NCI-H345 treated with DMSO at 0.1 percent for 48 hours (cell line): Measurements from ENCODE around the gene NKPD1.
A peak's percentile ranks its signal among the peaks of the same experiment; 100 is the strongest.

ENCODE experiments used
- DNase-seq: peaks from one replicate; lab custom pipeline; 2025; ENCODE audit not compliant: unreplicated experiment; lab: John Stamatoyannopoulos, UW

Gene NKPD1

DNA sequence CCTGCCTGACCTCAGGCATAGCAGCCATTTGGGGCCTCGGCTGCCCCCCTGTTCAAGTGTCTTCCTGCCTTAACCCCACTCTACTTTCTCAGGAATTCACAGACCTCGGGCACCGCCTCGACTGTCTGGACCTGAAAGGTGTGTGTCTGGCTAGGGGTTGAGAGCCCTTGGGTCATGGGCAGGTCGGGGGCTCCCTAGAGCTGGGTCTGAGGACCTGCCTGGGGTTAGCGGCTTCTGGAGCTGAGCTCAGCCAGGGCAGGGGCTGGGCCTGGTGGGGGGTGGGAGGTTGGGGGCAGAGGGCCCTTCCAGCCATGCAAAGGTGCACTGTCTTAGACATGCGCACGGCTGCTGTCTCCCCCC lies 20.7 kb downstream of the NKPD1 start:
- no peak for DNase-seq

DNA sequence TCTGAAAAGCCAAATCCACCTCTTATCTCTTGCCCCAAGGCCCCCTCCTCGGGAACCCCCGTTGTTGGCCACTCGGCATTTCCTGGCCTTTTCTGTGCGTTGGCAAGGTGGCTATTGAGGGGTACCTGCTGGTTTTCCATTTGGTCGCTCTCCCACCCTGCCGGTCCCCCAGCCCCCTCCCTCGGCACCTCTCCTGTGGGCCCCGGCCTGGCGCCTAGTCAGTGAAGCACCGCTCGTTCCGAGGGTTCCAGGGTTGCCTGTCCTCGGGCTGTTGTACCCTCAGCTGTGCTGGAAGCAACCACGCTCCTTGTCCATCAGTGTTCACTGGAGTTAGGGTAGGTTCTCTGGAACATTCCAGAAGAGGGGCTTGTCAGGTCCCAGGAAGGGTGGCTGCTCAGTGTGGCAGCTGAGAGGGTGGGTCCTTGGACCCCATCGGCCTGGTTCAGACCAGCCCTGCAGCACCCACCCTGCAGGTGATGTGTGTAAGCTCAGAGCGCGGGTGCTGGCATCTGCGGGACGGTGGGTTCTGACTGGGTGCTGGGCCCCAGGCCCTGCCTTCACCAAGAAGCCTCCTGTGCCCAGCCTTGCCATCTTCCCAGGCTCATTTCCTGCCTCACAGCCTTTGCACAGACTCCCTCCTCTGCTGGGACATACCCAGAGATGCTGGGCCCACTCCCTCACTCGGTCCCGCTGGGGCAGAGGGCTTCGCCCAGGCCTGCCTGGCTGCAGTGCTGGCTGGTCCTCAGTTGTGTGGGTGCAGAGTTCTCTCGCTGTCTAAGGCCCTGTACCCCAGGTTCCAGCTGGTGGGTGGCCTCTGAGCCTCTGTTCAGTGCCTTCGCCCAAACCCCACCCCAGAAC lies 21.3 kb downstream of the NKPD1 start:
- no peak for DNase-seq

DNA sequence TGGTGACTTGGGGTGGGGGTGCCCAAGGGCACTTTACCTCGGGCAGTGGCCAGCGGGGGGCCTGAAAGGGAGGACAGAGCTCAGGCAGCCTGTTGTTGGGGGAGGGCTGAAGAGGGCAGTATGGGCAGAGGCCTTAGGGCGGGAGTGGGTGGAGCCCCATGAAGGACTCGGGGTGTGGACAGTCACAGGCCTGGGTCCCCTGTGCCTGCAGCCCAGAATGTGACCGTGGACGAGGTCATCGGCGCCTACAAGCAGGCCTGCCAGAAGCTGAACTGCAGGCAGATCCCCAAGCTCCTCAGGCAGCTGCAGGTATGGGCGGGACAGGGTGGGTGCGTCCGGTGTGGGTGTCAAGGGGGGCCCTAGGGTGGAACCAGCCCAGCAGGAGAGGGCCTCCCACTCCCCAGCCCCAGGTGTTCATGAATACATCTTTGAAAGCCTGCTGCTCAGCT lies 22.5 kb downstream of the NKPD1 start:
- DNase-seq: no peak

DNA sequence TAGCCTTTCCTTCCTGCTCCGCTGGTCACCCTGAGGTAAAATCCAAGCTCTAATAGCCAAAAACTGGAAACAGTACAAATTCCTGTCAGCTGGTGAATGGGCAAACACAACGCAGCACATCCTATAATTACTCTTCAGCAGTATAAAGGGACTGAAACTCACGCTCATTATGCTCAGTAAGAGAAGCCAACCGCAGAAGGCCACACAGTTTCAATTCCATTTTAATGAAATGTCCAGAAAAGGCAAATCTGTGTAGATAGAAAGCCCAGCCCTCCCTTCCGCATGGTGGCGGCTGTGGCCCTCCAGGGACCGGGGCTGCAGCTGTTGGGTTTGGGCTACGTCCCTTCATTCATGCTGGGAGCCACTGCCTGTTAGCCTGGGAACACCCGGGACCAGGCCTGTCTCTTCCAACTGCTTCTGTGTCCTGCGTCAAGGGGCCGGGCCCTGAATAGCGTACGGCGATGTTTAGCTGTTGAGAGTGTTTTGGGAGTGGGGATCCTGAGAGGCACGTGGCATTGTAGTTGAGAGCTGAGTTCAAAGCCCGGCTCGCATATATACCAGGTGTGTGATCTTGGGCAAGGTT lies 23.5 kb downstream of the NKPD1 start:
- no peak for DNase-seq

DNA sequence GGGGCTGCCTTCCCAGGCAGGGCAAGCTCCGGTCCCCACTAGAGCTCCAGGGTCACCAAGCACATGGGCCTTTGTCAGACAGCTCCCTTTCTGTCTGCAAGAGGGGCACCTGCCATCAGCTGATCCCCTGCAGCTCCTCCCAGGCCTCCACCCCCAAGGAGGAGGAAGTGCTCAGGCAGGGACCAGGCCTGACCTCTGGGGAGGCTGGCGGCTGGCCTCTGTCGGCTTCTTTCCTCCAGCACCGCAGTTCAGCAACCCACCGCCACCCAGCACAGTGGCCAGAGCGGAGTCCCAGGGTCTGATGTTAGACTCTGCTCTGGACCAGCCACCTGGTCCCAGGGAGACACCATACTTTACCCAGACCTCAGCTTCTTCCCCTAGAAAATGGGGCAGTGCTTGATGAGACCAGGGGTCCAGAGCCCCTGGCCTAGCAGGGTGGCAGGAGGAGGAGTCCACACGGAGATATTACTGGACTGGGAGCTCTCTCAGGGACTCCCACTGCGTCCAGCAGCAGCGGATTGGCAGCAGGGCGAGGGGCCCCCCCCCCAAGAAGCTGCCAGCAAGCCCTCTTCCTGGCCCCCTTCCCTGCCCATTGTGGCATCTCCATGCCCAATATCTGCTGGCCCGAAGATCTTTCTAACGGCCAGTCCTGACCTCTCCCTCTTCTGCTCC lies 24.1 kb downstream of the NKPD1 start:
- DNase-seq: no peak

DNA sequence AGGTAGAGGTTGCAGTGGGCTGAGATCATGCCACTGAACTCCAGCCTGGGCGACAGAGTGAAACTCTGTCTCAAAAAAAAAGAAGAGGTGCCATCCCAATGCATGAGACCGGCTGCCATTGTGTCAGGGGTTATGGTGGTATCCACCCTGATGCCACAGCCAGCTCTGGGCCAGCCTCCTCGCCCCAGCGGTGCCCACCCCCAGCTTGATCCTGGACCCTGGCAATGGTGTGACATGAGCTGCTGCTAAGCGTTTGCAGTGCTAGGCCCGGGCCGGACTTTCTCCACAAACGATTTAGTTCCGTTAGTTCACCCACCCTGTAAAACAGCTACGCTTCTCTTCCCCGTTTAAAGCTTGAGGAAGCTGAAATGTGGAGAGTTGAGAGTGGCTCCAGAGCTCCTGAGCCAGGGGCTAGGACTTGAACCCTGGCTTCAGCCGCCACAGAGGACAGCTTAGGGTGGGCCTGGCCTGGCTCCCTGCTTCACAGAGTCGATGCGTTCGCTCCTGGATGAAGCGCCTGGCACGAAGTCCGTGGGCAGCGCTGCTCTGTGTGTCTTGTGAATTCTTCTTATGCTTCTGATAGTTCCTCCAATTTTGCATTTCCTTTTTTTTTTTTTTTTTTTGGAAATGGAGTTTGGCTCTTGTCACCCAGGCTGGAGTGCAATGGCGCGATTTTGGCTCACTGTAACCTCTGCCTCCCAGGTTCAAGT lies 25.5 kb downstream of the NKPD1 start:
- DNase-seq: no peak

DNA sequence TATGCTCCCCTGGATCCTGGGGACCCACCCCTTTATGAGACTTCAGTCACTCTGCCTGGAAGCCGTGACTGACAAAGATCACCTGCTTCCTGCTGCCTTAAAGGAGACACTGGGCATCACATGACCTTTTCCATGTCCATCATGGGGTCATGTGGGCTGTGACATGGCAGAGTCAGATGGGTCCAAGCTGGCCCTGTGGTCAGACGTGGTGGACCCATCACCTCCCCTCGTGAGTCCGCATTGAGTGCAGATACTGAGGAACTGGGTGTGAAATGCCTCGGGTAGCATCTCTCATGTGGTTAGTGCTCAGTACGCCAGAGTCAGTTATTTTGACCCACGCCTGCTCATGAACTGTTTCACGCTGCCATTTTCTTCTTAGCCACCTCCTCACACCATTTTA lies 27.1 kb downstream of the NKPD1 start:
- DNase-seq: no peak

DNA sequence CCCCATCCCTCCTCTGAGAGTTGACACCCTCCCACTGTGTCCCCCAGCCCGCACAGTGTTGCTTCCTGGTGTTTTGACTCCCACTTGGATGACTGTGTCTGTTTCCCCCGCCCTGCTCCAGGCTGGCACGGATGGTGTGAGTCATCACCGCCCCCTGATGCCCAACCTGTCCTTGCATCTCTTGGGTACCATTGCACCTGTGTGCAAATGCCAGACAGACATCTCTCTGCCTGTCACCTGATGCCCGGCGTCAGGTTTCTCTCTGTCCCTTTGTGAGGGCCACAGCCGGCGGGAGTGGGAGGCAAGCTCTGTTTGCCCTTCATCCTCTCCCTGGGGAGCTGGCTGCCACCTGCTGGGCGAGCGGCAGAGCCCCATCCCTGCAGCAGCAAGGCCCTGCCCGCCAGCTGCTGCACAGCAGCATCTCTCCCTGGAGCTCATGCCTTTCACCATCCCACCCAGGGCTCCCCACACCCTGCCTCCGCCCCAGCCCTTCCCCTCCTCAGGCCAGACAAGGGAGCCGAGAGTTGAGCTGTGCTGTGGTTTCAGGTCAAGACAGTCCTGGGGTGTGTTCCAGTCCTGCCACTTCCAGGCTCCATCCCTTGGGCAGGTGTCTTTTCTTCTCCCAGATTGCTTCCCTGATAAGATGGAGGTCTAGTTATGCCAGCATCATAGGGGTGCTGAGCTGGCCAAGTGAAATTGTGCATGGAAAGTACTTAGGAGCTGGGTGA lies 29.7 kb downstream of the NKPD1 start:
- peak; percentile 92 for DNase-seq

DNA sequence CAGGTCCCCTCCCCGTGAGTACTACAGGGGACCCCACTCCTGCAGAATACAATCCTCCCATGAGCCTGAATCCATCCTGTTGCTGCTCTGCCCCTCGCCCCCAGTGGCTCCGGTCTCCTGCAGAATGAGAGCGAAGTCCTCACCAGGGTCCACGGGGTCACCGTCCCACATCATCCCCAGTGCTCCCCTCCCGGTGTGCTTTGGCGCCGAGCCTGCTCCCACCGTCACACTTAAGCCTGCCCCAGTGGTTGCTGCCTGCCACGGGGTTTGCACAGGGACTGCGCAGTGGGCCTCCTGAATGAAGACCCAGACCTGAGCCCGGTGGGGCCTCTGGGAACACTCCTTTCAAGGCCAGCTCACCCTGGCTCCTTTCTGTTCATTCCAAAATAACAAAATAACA lies 30.5 kb downstream of the NKPD1 start:
- no peak for DNase-seq

DNA sequence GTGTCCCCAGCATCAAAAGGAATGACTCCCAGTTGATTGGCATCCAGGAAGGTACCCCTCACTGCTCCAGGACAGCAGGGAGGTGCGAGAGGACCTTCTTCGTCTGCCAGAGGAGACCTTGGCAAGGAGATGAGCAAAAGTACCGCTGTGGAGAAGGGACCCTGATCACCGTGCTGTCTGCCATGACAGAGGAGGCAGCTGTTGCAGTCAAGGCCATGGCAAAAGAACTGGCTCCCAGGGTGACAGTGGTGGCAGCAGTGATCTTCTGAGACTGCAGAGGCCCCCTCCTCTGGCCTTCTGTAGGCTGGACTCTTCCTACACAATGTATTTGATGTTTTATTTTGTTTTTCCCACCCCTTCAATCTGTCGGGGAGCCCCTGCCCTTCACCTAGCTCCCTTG lies 32.0 kb downstream of the NKPD1 start:
- DNase-seq: no peak

DNA sequence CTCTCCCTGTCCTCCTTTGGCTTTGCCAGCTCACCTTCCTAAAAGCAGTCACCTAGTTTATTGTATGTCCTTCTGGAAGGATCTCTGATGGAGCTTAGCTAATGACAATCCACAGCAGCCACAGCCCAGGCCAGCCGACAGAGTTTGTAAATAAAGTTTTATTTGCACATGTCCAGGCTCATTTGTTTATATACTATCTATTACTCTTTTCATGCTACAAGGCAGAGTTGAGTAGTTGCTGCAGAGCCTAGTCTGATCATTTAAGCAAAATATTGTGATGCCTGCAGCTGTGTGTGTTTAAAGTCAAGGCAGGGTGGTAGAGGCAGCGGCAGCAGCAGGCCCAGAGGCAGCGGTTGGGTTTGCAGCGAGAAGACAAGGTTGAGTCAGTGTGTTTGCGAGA lies 32.6 kb downstream of the NKPD1 start:
- no peak for DNase-seq

DNA sequence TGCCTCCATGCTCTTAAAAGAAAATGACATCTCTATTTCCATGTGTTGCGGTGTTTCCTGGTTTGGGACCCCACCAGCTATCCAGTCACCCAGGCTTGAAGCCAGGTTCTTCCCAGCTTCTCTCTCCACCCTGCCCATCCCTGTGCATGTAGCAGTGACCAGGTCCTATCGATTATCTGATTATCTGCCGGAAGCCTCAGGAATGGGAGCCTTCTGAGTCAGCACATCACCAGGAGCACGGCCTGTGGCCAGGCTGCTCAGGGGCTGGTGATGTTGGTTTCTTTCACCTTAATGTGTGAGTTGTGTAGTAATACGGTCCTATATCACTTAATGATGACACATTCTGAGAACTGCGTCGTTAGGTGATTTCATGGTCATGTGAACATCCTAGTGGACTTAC lies 34.1 kb downstream of the NKPD1 start:
- no peak for DNase-seq

DNA sequence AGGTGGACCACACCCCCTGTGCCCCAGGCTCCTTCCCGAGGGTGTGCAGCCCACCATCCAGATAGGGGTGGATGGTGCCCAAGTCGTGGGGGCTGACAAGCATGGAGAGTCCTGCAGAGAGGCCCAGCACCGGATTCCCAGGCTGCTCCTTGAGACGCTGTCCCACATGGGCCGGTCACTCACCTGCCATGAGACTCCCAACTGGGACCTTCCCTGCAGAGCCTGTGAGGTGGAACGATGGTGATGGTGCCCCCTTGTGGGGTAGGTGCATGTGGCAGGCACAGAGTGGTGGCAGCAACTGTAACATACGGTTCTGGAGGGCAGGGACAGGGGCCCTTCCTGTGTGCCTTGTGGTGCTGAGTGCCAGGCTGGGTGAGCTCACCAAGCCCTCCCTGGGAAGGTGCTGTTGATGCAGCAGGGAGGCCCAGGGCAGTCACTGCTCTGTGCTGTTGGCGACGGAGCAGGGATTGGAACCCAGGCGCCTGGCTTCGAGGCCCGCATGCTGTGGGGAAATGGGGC lies 34.7 kb downstream of the NKPD1 start:
- DNase-seq: no peak

DNA sequence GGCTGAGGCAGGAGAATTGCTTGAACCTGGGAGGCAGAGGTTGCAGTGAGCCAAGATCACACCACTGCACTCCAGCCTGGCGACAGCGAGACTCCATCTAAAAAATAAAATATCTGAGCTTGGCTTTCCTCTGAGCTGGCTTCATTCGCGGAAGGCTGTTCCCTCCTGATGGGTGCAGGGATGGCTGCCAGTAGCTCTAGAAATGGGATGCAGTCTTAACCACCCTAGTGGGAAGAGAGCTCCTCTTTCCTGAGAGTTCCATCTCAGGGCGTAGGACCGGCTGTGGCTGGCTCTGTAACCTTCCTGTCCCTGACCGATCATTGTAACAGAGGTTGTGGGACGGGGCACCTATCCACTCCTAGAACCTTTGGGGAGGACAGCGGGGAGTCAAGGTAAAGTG lies 35.4 kb downstream of the NKPD1 start:
- DNase-seq: no peak

DNA sequence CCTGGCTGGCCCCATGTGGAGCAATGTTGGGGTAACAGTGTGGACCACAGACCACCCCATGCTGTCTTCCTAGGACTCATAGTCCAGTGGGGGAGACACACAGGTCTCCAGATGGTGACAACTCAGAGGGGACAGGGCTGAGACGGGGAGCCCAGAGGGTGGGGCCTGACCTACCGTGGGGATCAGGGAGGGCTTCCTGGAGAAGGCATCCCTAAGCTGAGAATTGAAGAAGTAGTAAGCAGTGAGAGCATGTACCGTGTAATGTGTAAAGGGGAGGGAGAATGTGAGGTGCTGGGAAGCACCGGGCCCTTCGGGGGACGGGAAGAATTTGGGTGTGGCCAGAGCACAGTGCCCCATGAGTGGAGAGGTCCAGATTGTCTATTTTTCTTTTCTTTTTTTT lies 36.8 kb downstream of the NKPD1 start:
- DNase-seq: no peak

DNA sequence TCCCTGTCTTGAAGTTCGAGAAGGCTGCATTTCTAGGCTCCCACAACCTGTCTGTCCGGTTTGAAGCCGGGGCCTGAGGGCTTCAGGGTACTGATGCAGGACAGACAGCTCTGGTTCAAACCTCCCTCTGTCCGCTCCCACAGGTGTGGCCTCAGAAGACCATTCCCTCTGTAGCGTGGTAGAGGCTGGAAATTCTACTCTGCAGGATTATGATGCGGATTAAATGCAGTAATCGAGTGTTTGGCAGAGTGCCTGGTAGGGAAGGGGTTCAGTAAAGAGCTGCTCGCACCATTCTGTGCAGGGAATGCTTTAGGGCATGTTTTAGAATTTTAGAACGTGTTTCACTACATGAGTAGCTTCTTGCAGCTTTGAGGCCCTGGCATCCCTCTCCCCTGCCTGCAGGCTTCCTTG lies 37.3 kb downstream of the NKPD1 start:
- no peak for DNase-seq

DNA sequence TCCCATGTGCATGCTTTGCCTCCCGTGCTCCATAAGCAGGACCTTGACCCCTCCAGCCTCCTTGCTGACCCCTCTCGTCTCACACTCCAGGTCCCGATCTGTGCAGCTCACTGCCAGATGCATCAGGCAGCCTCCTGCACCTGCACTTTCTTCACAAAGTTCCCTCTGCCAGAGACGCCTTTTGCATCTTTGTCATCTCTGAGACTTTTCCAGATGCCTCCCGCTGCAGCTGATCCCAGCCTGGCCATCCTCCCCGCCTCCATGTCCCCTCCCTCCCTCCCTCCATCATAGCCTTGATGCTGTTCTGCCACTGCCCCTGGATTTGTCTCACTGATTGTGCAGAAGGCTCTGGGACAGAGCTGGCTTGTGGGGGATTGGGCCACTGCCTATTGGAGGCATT lies 38.0 kb downstream of the NKPD1 start:
- DNase-seq: no peak

DNA sequence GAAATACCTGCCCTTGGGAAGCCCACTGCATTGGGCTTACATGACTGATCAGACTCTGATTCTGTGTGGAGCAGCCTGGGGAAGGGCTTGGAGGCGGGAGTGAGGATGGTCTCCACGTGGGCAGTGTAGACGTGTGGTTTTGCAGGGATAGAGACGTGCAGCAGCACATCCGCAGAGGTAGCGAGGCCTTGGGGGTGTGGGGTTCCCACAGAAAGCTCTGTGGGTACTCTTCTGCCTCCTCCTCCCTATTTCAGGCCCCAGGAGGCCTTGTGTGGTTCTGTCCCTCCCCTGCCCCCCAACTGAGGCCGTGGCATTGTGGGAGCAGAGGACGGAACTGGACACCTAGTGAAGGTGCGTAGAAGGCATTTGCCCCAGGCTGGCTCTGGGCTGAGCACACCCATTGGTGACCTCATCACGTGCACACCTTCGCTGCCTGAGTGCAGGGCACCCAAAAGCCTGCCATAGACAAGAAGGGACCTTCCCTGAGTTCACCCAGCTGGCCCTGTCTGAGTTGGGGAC lies 38.9 kb downstream of the NKPD1 start:
- no peak for DNase-seq

DNA sequence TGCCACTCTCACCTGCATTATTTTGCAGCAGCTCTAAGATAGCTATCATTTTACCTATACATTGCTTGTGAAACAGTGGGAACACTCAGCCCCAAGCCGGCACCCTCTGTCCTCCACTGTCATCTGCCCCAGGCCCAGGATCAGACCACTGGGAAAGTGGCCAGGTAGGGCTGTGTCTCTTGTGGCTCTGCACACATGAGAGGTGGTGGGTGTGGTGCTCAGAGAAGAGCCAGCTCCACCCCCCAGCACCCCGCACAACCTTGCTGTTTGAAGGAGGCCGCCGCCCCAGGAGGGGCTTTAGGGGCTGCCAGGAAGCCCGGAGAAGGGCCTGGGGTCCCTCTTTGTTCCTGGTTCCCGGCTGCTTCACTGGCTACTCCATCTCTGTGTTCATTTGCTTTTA lies 41.2 kb downstream of the NKPD1 start:
- no peak for DNase-seq

DNA sequence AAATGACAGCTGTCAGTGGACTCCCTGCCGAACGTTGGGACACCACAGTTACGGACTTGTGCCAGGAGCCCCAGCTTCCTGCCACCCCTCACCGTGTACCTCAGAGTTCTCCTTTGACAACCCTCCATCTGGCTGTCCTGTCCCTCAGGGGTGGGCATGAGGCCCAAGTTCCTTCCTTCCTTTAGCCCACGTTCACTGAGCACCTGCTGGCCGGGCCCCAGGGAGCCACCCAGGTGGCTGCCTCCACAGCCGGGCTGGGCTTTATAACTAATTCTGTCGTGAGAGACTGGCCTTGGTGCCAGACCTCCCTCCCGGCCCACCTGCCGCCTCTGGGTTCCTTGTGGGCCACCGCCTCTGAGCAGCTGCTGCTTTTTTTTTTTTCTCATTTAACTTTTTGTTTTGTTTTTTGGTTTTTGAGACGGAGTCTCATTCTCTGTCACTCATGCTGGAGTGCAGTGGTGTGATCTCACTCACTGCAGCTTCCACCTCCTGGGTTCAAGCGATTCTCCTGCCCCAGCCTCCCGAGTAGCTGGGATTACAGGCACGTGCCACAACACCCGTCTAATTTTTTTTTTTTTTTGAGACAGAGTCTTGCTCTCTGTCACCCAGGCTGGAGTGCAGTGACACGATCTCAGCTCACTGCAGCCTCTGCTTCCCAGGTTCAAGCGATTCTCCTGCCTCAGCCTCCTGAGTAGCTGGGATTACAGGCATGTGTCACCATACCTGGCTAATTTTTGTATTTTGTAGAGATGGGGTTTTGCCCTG lies 42.0 kb downstream of the NKPD1 start:
- DNase-seq: peak; percentile 14
